ENCODE data around the gene GCSH.

The GCSH gene

GRCh38 chr16:81101702-81102101 is 5.5 kb upstream of the GCSH start:
- no peak for DNase-seq

- no peak for DNase-seq
Observed at GRCh38 chr16:81099958-81100357, 3.8 kb upstream of the GCSH start.

GRCh38 chr16:81097230-81097629 is 1.0 kb upstream of the GCSH start:
- DNase-seq: no peak

DNA sequence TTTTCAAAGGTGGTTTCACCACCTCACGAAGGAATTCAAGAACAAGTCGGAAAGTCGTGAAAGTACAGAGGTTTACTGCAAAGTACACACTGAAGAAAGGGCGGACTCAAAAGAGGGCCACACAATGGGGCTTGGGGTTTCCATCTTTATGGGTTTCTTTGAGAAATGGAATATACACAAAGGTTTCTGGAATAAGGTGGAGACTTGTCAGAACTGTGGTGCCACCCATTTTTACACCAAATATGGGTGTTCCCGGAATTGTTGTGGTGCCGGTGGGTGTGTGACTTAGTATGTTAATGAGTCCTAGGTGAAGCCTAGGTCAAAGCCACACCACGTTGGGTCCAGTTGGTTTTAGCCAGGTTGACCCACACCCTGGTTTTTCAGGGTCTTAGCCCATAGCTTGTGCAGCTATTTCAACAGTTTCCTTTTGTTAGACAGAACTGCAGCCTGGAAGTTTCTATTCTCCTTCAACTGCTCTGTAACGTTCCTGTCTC is 567 bp upstream of the GCSH start:
- DNase-seq: no peak

- DNase-seq: no peak
Observed at GRCh38 chr16:81095653-81095952, 592 bp downstream of the GCSH start.

GRCh38 chr16:81094771-81095251 is 1.4 kb downstream of the GCSH start:
- DNase-seq: peak; percentile 20

GRCh38 chr16:81088836-81089235 is 7.4 kb downstream of the GCSH start:
- no peak for DNase-seq

DNA sequence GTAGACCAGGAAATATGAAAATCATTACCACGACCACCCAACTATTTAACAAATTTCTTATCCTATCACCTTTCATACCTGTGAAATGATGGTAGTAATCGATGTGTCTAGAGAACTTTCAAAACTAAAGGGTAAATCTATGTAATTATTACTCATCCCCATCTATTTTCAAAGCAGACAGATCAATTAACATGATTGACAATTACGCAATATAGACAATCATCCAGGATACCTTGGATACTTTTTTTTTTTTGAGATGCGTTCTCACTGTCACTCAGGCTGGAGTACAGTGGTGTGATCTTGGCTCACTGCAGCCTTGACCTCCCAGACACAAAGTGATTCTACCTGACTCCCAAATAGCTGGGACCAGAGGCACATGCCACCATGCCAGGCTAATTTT is 15.2 kb downstream of the GCSH start:
- DNase-seq: no peak

DNA sequence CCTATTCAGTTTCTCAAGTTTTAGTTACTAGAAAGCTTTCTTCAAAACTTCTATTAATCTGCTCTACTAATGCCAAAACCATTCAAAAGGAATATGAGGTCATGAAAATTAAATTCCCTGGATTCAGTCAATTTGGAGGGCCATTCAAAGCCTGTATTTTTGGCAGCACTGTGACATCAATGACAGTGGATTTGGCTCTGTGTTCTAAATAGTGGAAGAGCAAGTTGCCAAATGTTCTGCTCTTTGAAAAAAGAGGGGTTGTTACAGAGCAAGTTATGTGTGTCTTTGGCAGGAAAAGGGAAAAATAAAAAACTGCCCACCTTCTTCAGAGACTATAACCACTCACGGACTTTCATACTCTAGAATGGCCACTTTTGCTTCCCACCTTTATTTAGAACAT is 16.0 kb downstream of the GCSH start:
- DNase-seq: no peak

- DNase-seq: peak; percentile 95
Observed at GRCh38 chr16:81077076-81077940, 18.9 kb downstream of the GCSH start, which contains the start of gene C16orf46. C16orf46 (minus strand) TSS chr16:81077238; CDS start chr16:81063955, 13,283 bp downstream.

DNA sequence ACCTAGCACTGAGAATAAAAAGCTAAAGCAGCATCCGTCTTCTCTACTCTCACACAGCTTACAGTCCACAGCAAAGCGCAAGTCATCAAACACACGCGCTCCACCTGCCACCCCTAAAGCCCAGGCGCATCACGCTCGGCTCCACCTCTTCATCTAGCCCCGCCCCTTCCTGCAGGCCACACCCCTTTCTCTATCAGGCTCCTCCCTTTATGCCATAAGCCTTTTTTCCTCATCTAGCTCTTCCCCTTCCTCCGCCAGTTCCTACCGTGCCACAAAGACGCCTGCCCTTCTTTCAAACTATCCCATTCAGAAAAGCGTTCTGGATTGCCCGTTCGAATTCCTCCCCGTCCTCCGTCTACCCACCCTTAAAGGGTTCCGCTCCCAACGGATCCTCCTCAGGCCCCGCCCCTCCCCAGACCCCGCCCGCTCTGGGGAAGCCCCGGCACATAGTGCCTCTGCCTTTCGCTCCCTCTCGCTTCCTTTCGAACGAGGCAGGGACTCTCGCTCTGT is 19.6 kb downstream of the GCSH start:
- DNase-seq: peak; percentile 89

- no peak for DNase-seq
Observed at GRCh38 chr16:81073560-81074330, 22.4 kb downstream of the GCSH start.

DNA sequence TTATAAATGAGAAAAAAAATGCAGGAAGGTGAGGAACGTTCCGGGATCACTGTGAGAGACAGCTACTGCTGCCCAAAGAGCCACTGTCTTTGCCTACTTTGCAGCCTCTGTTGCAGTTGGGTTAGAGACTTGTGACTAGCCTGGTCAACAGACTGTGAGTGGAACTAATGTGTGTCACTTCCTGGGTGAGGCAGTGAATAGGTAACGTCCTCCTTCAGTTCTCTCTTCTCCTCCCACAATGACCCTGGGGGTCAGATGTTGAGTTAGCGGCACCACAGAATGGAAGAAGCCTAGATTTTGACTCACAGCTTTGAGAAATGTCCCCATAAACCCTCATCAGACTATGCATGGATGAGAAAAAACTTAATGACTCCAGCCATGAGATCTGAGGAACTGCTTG is 24.4 kb downstream of the GCSH start:
- DNase-seq: peak; percentile 55

DNA sequence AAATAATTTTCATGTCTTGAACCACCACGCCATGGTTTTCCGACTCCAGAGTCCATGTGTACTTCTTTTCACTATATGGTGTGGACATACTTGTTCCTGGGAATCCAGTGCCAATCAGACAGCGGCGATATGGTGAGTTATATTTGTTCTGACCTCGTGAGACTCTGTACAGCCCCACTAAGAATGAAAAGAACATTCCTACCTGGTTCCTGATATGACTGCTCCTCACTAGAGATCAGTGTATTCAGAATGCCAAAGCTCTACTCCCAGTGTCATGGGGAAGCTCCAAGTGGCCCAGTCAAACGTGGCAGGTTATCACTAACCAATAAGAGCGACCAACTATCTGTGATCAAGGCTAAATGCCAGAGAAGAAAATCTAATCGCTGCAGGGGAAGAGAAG is 25.2 kb downstream of the GCSH start:
- no peak for DNase-seq

- DNase-seq: no peak
Observed at GRCh38 chr16:81069063-81069462, 27.1 kb downstream of the GCSH start.

DNA sequence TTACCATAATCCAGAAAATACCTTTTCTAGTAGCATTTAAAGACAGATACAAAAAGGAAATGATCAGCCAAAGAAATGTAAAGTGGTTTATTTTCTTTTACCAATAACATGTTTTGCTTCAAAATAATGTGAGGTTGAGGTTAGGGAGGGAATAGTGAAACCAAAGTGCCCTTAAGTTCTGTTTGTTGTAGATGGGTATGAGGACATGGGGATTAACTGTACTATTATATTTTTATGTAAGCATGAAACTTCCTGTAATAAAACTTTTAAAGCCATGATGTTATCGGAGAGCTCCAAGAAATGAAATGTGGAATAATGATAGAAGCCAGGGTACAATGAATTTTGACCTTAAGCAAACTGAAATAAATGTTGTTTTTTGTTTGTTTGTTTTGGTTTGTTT is 29.0 kb downstream of the GCSH start:
- no peak for DNase-seq

DNA sequence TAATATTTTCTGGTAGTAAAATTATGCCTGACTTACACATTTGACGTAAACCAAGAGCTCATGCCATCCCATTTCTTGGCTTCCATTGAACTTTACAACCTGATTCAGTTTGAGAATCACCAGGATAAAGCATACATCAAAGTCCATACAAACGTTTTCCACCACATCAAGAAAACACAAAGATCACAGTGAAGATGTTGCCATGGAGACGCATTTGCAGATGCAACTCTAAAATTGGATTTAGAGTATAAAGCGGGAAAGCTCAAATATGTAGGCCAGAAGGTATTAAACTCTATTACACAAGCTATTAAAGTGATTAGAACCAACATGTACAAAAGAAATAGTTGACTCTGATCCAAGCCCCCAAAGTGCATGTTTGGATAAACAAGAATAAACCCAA is 29.5 kb downstream of the GCSH start:
- DNase-seq: no peak

DNA sequence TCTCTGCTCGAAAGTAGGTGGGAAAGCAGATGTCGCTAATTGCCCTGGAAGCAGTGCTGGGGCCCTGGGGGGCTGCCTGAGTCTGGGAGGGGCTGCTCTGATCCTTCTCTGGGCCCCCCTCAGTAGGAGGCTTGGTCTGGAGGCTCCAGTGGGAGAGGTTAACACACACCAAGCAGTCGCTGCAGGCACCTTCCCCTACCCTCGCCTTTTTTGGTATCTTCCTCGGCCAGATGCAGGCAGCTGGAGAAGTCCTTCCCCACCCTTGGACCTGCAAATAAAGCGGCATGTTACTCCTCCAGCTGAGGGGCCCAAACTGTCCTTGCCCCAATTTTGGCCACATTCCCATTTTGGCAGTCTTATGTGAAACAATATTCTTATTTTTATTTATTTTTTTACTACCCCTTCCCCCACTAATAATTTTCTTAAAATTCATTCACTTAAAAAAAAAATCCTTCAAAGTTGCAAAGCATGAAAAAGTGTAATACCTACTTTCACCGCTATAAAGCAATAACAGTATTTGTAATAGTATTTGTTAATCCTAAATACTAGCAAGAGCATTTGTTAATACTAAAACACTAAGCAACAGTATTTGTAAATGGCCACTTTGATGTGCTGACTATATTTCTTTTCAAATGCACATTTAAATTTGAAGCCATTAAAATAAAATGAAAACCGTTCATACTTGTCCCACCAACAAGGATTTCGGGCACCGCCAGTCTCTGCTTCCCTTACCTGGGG is 34.2 kb downstream of the GCSH start:
- DNase-seq: no peak

DNA sequence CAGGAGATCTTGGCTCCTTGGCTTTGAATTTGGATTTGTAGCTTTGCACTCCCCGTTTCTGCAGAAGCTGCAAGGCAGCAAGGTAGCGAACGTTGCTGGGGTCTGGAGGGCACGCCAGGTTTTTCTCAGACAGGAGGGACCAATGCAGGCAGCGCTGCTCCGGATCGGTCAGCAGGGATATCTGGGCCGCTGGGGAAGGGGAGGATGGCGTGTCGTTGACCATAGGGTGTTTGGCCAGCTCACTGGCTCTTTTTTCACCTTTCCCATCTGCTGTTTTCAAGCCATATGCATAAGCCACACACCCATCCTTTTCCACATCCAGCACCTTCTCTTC is 34.9 kb downstream of the GCSH start:
- DNase-seq: no peak

DNA sequence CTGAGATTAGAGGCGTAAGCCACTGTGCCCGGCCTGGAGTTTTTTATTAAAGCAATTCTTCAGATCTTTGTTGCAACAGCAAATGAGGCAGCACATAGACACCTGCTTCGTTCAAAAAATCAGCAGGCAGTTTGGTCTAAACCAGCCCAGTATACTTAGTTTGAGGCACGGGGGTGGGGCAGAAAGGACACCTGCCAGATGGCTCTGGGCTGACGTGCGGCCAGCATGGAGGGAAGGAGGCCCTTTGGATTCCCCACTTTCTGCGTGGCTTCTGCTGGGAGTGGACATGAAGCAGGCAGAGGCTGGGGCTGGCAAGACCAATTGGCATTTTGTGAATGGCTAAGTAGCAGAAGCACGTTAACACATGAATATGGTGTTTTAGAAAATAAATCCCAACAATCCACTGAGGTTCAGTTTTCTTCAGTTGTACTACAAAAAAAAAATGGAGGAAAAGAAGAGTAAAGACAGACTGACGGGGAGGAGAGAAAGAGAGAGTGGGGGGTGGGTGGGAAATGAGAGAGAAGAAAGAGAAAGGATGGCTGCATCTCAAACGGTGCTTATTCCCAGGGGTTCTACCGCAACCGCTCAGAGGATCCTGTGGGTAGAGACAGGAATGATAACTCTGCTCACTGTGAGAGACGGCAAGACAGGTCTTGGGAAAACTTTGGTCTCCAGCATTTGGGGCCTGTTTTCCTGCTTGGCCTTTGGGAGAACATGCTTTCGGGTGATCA is 35.5 kb downstream of the GCSH start:
- DNase-seq: no peak

- no peak for DNase-seq
Observed at GRCh38 chr16:81053761-81054160, 42.4 kb downstream of the GCSH start.

DNA sequence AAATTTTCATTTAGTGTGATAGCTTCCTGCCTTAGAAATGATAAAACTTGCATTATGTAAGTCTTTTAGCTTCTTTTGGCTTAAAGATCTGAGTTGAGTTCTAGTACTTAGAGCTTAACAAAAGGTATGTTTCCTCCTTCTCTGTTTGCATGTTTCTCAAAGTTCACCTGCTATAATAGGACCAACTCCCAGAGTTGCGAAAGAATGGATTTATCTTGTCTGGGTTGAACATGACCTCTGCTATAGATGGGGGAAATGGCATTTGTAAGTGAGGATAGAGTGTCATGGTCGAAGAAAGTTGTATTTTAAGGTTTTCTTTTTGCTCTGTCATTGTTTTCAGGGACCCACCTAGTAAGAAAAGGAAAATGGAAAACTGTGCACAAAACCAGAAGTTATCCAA is 53.4 kb downstream of the GCSH start:
- DNase-seq: no peak

DNA sequence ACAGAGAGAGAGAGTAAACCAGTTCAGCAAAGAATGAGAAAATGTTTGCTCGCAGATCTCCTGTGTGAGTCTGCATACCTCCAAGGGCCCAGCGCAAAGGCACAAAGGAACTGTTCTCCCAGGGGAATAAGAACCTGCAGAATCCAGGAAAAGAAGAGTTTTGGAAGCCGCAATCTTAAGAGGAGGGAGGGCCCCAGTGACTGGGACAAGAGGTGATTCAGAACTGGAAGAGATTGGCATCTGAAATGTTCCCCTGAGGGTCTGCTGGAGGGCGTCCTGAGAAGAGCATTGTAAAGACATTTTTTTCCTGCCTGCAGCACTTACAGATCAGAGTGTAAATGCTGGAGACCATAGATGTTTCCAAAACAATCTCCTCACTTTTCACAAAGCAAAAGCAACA is 54.5 kb downstream of the GCSH start:
- DNase-seq: no peak
